GM11168 (cell line): Measurements from ENCODE around the gene MBP.

ENCODE experiments used
- in situ Hi-C: fragments of 300-500 bp; cut with MboI; formaldehyde crosslinking; loops from one replicate; pipeline ENCODE4 v1.12.0; 2022; ENCODE audit warnings: low sequenced_read_pairs; ENCODE audit not compliant: unreplicated experiment

MBP gene

GRCh38 chr18:77070627-77071026 lies 62.0 kb downstream of the MBP start:
- in situ Hi-C loops: no loop called here

DNA sequence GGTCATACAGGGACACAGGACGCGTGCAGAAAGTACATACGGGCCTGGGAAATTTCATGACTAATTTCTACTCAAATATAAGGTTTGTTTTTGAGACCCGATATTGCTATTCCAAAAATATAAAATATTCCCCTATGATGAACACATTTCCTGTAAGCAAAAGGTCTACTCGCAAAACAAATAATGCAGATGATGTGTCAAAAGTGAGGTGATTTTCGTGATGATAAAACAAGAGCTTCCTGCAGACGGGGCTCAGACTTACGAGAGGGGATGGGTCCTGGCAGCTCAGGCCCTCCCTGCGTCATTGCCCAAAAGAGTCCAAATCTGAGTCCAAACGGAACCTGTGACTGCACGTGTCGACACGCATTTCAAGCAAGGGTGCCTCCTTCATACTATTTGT lies 62.7 kb downstream of the MBP start:
- in situ Hi-C loops: loop anchor here (5.0 kb wide), 1 partner anchor 32 kb away; no protein-coding TSS in a partner anchor

DNA sequence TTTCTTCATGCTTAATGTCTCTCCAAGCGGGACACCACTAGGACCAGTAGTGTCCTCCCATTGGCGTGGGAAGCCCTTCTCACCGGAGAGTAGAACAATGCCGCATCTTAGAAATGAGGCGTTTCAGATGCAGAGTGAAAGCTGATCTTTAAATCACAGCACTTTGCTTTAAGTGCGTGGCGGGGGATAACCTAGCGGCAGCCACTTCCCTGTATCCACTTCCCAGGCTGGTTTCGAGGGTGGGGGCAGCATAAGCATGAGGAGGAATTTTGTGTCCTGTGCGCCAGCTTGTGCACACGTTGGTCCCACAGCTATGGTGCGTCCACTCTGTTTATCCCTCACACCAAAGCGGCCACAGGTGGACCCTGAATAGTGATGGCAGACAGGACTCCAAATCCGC lies 63.1 kb downstream of the MBP start:
- in situ Hi-C loops: loop anchor here (5.0 kb wide), 1 partner anchor 33 kb away; no protein-coding TSS in a partner anchor

- in situ Hi-C loops: loop anchor here (5.0 kb wide), 1 partner anchor 34 kb away; no protein-coding TSS in a partner anchor
These were observed 64.0 kb downstream of the MBP start for GRCh38 chr18:77068321-77069312.

- in situ Hi-C loops: loop anchor here (5.0 kb wide), 1 partner anchor 35 kb away; no protein-coding TSS in a partner anchor
These were observed 65.1 kb downstream of the MBP start for GRCh38 chr18:77067291-77068061.

DNA sequence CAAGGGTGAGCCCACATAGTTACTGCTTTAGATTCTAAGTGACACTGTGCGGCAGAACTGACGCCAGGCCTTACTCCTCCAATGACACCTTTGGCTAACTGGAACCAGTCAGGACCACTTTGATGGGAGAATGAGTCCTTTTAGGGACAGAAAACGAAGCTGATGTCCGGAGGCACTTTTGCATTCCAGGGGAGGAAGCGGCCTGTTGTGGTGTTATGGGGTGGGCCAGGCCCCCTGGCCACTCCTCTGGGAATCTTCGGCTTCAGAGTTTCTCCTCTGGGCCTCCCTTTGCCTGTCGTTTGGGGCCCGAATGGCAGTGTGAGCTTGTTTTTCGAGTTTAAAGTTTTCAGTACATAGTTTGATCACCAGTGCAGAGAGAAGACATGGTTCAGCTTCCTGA lies 65.9 kb downstream of the MBP start:
- in situ Hi-C loops: loop anchor here (5.0 kb wide), 1 partner anchor 36 kb away; no protein-coding TSS in a partner anchor

GRCh38 chr18:77066101-77066500 lies 66.5 kb downstream of the MBP start:
- in situ Hi-C loops: loop anchor here (5.0 kb wide), 1 partner anchor 36 kb away; no protein-coding TSS in a partner anchor

GRCh38 chr18:77065221-77065981 lies 67.2 kb downstream of the MBP start:
- in situ Hi-C loops: loop anchor here (5.0 kb wide), 1 partner anchor 37 kb away; no protein-coding TSS in a partner anchor

DNA sequence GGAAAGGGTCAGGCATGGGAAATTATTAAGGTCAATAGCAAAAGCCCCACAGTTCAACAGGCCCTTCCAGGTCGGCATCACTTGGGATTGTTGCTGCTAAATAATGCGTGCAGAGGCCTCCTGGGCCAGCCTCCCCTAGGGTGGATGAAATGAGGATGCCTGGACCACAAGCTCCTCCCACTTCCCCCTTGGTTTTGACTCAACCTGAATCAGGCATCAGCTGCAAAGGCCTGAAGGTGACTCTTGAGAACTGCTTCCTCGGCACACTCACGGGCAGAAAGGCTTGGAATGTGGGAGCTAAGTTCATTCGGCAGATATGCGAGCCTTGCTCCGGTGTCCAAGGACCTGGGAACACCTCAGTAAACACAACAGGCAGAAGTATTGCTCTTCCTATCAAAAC lies 69.3 kb downstream of the MBP start:
- in situ Hi-C loops: no loop called here

DNA sequence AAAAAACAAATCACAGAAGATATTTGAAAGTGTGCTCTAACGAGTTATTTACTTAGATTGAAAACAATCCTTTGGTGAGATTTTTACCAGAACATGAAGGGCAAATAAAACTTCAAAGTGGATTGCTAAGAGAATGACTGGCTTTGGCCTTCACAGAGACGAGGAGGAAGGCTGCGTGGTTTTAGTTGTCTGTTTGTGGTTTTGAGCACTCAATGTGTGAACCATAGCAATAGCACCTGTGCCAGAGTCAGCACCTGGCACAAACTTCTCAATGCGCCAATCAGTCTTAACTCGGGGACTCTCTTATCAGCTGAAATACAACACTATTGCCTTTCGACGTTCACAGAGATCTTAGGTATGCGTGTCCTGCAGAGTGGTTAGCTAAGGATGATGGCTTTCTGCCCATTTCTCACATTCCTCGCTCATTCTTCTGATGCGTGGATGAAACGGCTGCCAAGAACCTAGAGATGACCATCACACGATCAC lies 70.0 kb downstream of the MBP start:
- in situ Hi-C loops: no loop called here

GRCh38 chr18:77061946-77062517 lies 70.6 kb downstream of the MBP start:
- in situ Hi-C loops: no loop called here

- in situ Hi-C loops: no loop called here
These were observed 71.2 kb downstream of the MBP start for GRCh38 chr18:77061281-77061945.

DNA sequence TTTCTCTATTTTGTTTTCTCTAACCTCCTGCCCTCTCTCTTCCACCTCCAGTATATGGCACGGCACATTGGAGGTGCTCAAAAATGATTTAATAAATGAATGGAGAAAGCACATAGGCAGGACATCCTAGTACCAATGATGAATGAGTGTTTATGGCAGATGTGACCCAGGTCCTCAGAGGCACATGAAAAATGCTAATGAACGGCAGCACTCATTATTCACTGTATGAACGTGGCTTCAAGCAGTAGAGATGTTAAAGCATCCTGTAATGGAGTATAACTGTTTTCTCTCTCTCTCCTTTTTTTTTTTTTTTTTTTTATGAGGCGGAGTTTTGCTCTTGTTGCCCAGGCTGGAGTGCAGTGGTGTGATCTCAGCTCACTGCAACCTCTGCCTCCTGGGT lies 72.4 kb downstream of the MBP start:
- in situ Hi-C loops: no loop called here

DNA sequence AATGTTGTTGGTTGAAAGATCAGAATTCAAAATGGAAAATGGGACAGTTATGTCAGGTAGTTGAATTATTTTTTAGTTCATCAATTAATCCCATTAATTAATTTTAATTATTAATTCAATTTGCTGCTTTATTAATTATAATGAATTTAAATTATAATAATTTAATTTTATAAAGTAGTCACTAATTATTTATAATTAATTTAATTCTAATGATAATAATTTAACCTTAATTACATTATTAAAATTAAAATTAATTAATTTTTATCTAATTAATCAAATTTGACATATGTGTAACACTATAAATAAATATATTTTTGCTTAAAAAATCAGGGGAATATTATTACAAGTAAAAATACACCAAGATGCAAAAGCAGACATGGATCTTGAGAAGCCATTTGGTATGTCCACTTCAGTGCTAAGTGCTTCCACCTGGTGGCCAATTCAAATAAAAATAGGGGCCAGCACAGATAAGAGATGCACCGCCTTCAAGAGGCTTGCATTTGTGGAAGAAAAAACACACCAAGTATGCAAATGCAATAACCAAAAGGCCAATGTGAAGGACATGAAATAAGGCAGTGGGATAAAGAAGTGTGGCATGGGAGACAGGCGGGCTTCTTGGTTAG lies 73.2 kb downstream of the MBP start:
- in situ Hi-C loops: no loop called here

GRCh38 chr18:77058290-77058835 lies 74.2 kb downstream of the MBP start:
- in situ Hi-C loops: no loop called here

GRCh38 chr18:77057006-77057395 lies 75.6 kb downstream of the MBP start:
- in situ Hi-C loops: no loop called here

DNA sequence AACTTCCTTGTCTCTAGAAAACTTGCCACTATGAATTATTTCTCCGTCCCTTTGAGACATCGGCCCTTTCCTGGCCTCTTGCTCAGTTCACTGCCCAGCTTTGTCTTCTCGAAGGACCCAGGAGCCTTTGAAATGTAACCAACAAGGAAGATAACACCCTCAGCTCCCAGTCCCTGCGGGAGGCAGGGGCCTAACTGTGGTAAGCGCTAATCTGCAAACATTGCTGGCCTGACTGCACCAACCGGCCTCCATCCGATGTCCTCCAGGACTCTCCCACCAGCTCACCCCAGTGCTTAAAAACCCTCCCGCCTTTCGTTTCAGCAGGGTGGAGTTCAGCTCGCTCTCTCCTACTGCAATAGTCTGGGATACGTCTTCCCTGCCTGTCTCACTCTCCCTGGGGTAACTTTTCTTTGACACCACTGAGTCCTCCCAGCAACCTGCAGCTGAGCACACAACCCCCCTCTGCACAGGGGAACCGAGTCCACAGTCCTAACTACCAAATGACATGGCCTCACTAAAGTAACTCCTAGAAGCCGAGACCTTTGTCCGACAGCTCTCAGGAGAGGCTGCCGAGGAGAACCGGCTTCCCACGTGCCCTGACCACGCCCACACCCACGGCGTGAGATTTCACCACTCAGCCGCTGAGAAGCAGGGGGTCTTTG lies 76.1 kb downstream of the MBP start:
- in situ Hi-C loops: no loop called here
